GM23338 (cell line): ENCODE results near the gene SCTR.

Experiments
- CTCF ChIP-seq, 2 experiments: fragments of 200-600 bp in 1 of 2; sonication (generic) in 1 of 2; conservative IDR thresholded peaks; 2 replicates each; pipeline versions ENCODE4 v1.5.1 to v1.6.1; 2016 to 2017; ENCODE audit warnings: antibody characterized with exemption in 2 of 2, low read depth in 2 of 2, mild to moderate bottlenecking in 2 of 2, moderate library complexity in 1 of 2
- EZH2 ChIP-seq: fragments of 200-600 bp; sonication (generic); IDR thresholded peaks from one replicate; pipeline ENCODE4 v1.8.0; 2017; ENCODE audit warnings: antibody characterized with exemption, mild to moderate bottlenecking, low read depth; ENCODE audit not compliant: unreplicated experiment
- EZH2phosphoT487 ChIP-seq: fragments of 200-600 bp; sonication (generic); IDR thresholded peaks from one replicate; pipeline ENCODE4 v1.8.1; 2018; ENCODE audit warnings: antibody characterized with exemption; ENCODE audit not compliant: unreplicated experiment
- NANOG ChIP-seq: IDR thresholded peaks from 2 replicates; pipeline ENCODE4 v1.6.1; 2016; ENCODE audit warnings: antibody characterized with exemption, borderline replicate concordance
- POLR2AphosphoS5 ChIP-seq: IDR thresholded peaks from 2 replicates; pipeline ENCODE4 v1.6.1; 2016; ENCODE audit warnings: antibody characterized with exemption, low read depth
- STAT1 ChIP-seq: IDR thresholded peaks from one replicate; pipeline ENCODE4 v1.6.1; 2016; ENCODE audit warnings: antibody characterized with exemption; ENCODE audit not compliant: unreplicated experiment
- TF ChIP-seq, protein P1 (sequence below): IDR thresholded peaks from one replicate; pipeline ENCODE4 v1.6.1; 2018; ENCODE audit warnings: antibody characterized with exemption; ENCODE audit not compliant: unreplicated experiment

GRCh38 chr2:119464981-119465380 lies 59.3 kb downstream of the SCTR start:
- TF ChIP-seq, protein P1, sequence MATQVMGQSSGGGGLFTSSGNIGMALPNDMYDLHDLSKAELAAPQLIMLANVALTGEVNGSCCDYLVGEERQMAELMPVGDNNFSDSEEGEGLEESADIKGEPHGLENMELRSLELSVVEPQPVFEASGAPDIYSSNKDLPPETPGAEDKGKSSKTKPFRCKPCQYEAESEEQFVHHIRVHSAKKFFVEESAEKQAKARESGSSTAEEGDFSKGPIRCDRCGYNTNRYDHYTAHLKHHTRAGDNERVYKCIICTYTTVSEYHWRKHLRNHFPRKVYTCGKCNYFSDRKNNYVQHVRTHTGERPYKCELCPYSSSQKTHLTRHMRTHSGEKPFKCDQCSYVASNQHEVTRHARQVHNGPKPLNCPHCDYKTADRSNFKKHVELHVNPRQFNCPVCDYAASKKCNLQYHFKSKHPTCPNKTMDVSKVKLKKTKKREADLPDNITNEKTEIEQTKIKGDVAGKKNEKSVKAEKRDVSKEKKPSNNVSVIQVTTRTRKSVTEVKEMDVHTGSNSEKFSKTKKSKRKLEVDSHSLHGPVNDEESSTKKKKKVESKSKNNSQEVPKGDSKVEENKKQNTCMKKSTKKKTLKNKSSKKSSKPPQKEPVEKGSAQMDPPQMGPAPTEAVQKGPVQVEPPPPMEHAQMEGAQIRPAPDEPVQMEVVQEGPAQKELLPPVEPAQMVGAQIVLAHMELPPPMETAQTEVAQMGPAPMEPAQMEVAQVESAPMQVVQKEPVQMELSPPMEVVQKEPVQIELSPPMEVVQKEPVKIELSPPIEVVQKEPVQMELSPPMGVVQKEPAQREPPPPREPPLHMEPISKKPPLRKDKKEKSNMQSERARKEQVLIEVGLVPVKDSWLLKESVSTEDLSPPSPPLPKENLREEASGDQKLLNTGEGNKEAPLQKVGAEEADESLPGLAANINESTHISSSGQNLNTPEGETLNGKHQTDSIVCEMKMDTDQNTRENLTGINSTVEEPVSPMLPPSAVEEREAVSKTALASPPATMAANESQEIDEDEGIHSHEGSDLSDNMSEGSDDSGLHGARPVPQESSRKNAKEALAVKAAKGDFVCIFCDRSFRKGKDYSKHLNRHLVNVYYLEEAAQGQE = no peak
- no peak for TF ChIP-seq POLR2AphosphoS5
- no peak for TF ChIP-seq NANOG
- TF ChIP-seq CTCF (conservative IDR thresholded peaks at IDR 0.05; ENCODE audit: low read depth in 2 of 2) = no peak
- TF ChIP-seq EZH2phosphoT487 = no peak
- no peak for TF ChIP-seq EZH2
- TF ChIP-seq STAT1 = no peak
